H9 (cell line): ENCODE results near the gene GRID1. TPM values are rescaled to one million over a fixed set of nuclear protein-coding genes. Genes with fewer than 3 reads are reported as not detected.

Experiments
- DNase-seq: peaks from one replicate; pipeline ENCODE4 v3.0.0-alpha.2; 2017
- H2AFZ ChIP-seq: one replicate; pipeline ENCODE4 v1.6.1; 2013; ENCODE audit warnings: mild to moderate bottlenecking, low read length, control low read depth, moderate library complexity
- H2AK5ac ChIP-seq: 2 replicates; pipeline ENCODE4 v1.6.1; 2013; ENCODE audit warnings: low read length, control low read depth, mixed read lengths; ENCODE audit not compliant: insufficient read length
- H2BK120ac ChIP-seq: one replicate; pipeline ENCODE4 v1.6.1; 2013; ENCODE audit warnings: low read depth, mild to moderate bottlenecking, low read length, control low read depth, inconsistent platforms; ENCODE audit not compliant: poor library complexity, severe bottlenecking
- H2BK12ac ChIP-seq: 2 replicates; pipeline ENCODE4 v1.6.1; 2013; ENCODE audit warnings: low read length, control low read depth, mixed read lengths, low read depth; ENCODE audit not compliant: insufficient read length
- H2BK15ac ChIP-seq: 2 replicates; pipeline ENCODE4 v1.6.1; 2013; ENCODE audit warnings: low read depth, low read length, control low read depth
- H2BK20ac ChIP-seq: one replicate; pipeline ENCODE4 v1.6.1; 2013; ENCODE audit warnings: low read depth, mild to moderate bottlenecking, low read length, control low read depth, inconsistent platforms; ENCODE audit not compliant: poor library complexity, severe bottlenecking
- H2BK5ac ChIP-seq: 2 replicates; pipeline ENCODE4 v1.6.1; 2013; ENCODE audit warnings: low read length, control low read depth, mixed read lengths; ENCODE audit not compliant: insufficient read length
- H3K14ac ChIP-seq: 2 replicates; pipeline ENCODE4 v1.6.1; 2013; ENCODE audit warnings: low read length, control low read depth; ENCODE audit not compliant: insufficient read depth
- H3K18ac ChIP-seq: 2 replicates; pipeline ENCODE4 v1.6.1; 2013; ENCODE audit warnings: low read depth, mild to moderate bottlenecking, mixed read lengths, low read length, control low read depth; ENCODE audit not compliant: insufficient read length
- H3K23ac ChIP-seq: 2 replicates; pipeline ENCODE4 v1.6.1; 2013; ENCODE audit warnings: low read length, control low read depth, mixed read lengths, low read depth; ENCODE audit not compliant: insufficient read length
- H3K23me2 ChIP-seq: 2 replicates; pipeline ENCODE4 v1.6.1; 2013; ENCODE audit warnings: low read depth, mild to moderate bottlenecking, mixed read lengths, low read length, control low read depth; ENCODE audit not compliant: insufficient read length, poor library complexity, severe bottlenecking
- H3K27ac ChIP-seq: 2 replicates; pipeline ENCODE4 v1.5.1; 2013; ENCODE audit warnings: low read length, control low read depth, mixed read lengths, low read depth; ENCODE audit not compliant: insufficient read length
- H3K27me3 ChIP-seq: 2 replicates; pipeline ENCODE4 v1.6.1; 2013; ENCODE audit warnings: low read length, control low read depth, inconsistent platforms; ENCODE audit not compliant: insufficient read depth
- H3K4ac ChIP-seq: 2 replicates; pipeline ENCODE4 v1.6.1; 2013; ENCODE audit warnings: low read depth, mild to moderate bottlenecking, control low read depth, inconsistent platforms, low read length, moderate library complexity
- H3K4me1 ChIP-seq: 2 replicates; pipeline ENCODE4 v1.6.1; 2013; ENCODE audit warnings: low read length, control low read depth, inconsistent platforms; ENCODE audit not compliant: insufficient read depth
- H3K4me2 ChIP-seq: 2 replicates; pipeline ENCODE4 v1.6.1; 2013; ENCODE audit warnings: low read length, control low read depth, mixed read lengths; ENCODE audit not compliant: insufficient read length, insufficient read depth
- H3K56ac ChIP-seq: 2 replicates; pipeline ENCODE4 v1.6.1; 2013; ENCODE audit warnings: low read depth, mild to moderate bottlenecking, mixed read lengths, low read length, control low read depth; ENCODE audit not compliant: insufficient read length
- H3K79me1 ChIP-seq: 2 replicates; pipeline ENCODE4 v1.6.1; 2013; ENCODE audit warnings: low read depth, mild to moderate bottlenecking, moderate library complexity, low read length, control low read depth, inconsistent platforms; ENCODE audit not compliant: insufficient read depth, poor library complexity, severe bottlenecking
- H3K79me2 ChIP-seq: 2 replicates; pipeline ENCODE4 v1.6.1; 2013; ENCODE audit warnings: low read length, control low read depth, inconsistent platforms; ENCODE audit not compliant: insufficient read depth
- H3K9ac ChIP-seq: 2 replicates; pipeline ENCODE4 v1.6.1; 2013; ENCODE audit warnings: low read length, control low read depth, mixed read lengths; ENCODE audit not compliant: insufficient read length; ENCODE audit errors: extremely low read depth
- H3K9me3 ChIP-seq: one replicate; pipeline ENCODE4 v1.6.1; 2013; ENCODE audit warnings: low read depth, low read length, inconsistent platforms; ENCODE audit not compliant: control insufficient read depth
- H3T11ph ChIP-seq: one replicate; pipeline ENCODE4 v1.6.1; 2013; ENCODE audit warnings: mild to moderate bottlenecking, low read length, control low read depth, inconsistent platforms
- H4K20me1 ChIP-seq: one replicate; pipeline ENCODE4 v1.6.1; 2013; ENCODE audit not compliant: control insufficient read depth, insufficient read length, insufficient read depth
- H4K5ac ChIP-seq: 2 replicates; pipeline ENCODE4 v1.6.1; 2013; ENCODE audit warnings: low read depth, mild to moderate bottlenecking, mixed read lengths, low read length, control low read depth; ENCODE audit not compliant: insufficient read length
- H4K8ac ChIP-seq: replicated peaks from 2 replicates; pipeline ENCODE4 v1.6.1; 2013; ENCODE audit warnings: low read length, control low read depth, mixed read lengths, low read depth; ENCODE audit not compliant: insufficient read length
- H4K91ac ChIP-seq: 2 replicates; pipeline ENCODE4 v1.6.1; 2013; ENCODE audit warnings: low read depth, mild to moderate bottlenecking, moderate library complexity, mixed read lengths, low read length, control low read depth; ENCODE audit not compliant: insufficient read length
- H3K27ac Mint-ChIP-seq, 3 experiments: 2 replicates in 2 of 3; 3 replicates in 1 of 3; pipeline ENCODE4 v1.8.0; 2020 to 2021; ENCODE audit warnings: mixed read lengths in 3 of 3, mild to moderate bottlenecking in 1 of 3, moderate library complexity in 1 of 3
- H3K27me3 Mint-ChIP-seq: 2 replicates; pipeline ENCODE4 v1.8.0; 2021; ENCODE audit warnings: low read depth, mild to moderate bottlenecking, moderate library complexity, mixed read lengths
- H3K36me3 Mint-ChIP-seq, 3 experiments: 2 replicates in 2 of 3; 3 replicates in 1 of 3; pipeline ENCODE4 v1.8.0; 2020 to 2021; ENCODE audit warnings: low read depth in 3 of 3, mixed read lengths in 3 of 3; ENCODE audit not compliant: insufficient read depth in 1 of 3
- H3K4me1 Mint-ChIP-seq, 2 experiments: 2 replicates each; pipeline ENCODE4 v1.8.0; 2020; ENCODE audit warnings: mixed read lengths in 2 of 2
- H3K4me3 Mint-ChIP-seq, 2 experiments: 2 replicates in 1 of 2; 3 replicates in 1 of 2; pipeline ENCODE4 v1.8.0; 2020 to 2021; ENCODE audit warnings: mild to moderate bottlenecking in 2 of 2, mixed read lengths in 2 of 2, moderate library complexity in 1 of 2
- H3K9me3 Mint-ChIP-seq, 2 experiments: 2 replicates in 1 of 2; 3 replicates in 1 of 2; pipeline ENCODE4 v1.8.0; 2020; ENCODE audit warnings: mild to moderate bottlenecking in 2 of 2, mixed read lengths in 2 of 2, moderate library complexity in 1 of 2
- CTCF ChIP-seq: fragments of 200-600 bp; sonication (generic); conservative IDR thresholded peaks from 3 replicates; pipeline ENCODE4 v1.8.0; 2021; ENCODE audit warnings: antibody characterized with exemption, mild to moderate bottlenecking
- WGBS: extraction: QIAGEN DNeasy Blood & Tissue Kit; methylation state at CpG from one replicate; pipeline ENCODE4 v1.1.7; 2013; ENCODE audit warnings: missing lambda C conversion rate, low lambda C conversion rate, mixed read lengths; ENCODE audit not compliant: insufficient read length; ENCODE audit errors: extremely low coverage; 5-methylcytosine and 5-hydroxymethylcytosine counted together
- total RNA-seq: library from RNA; stranded (reverse); gene quantifications from 2 replicates; pipeline ENCODE4 v1.2.1, GENCODE V29; 2021

The GRID1 gene
- total RNA-seq, 1 experiment from 2014 or later = 0.35 TPM

- Histone ChIP-seq H2BK5ac (no peak overlapping the region), H3T11ph (no peak overlapping the region), H3K14ac (no peak overlapping the region), H3K9me3 (no peaks in the 10 kb centered on the region), H2BK12ac (no peak overlapping the region), H4K91ac (no peak overlapping the region), H3K27ac (no peak overlapping the region), H2AK5ac (no peak overlapping the region), H3K4ac (no peak overlapping the region), H2BK20ac (no peak overlapping the region), H4K20me1 (no peaks in the 10 kb centered on the region), H3K18ac (no peak overlapping the region), H3K4me2 (no peak overlapping the region), H2BK15ac (no peak overlapping the region), H3K23me2 (no peaks in the 10 kb centered on the region), H3K23ac (no peak overlapping the region), H3K79me2 (no peaks in the 10 kb centered on the region), H3K4me1 (peaks cover 3% of the 10 kb centered on the region; the same call in 1 of the 2 replicates), H3K79me1 (no peaks in the 10 kb centered on the region), H4K5ac (no peak overlapping the region), H3K9ac (no peak overlapping the region), H2AFZ (no peak overlapping the region), H2BK120ac (no peak overlapping the region), H3K56ac (no peak overlapping the region), H3K27me3 (no peaks in the 10 kb centered on the region), H4K8ac (no peak overlapping the region)
- WGBS = no CpG with 5 or more reads among the region's 2 CpGs
- Mint-ChIP-seq H3K27ac (no peak overlapping the region), H3K4me3 (no peak overlapping the region), H3K36me3 (no peaks in the 10 kb centered on the region), H3K9me3 (peaks cover 0 to 3% of the 10 kb centered on the region in 2 experiments; a peak in 1 of 5 replicates), H3K4me1 (peaks cover 30% of the 10 kb centered on the region in 2 experiments), H3K27me3 (peaks cover 8% of the 10 kb centered on the region)
- TF ChIP-seq CTCF = no peak; the same call in 2 of the 3 replicates
- peak; percentile 32 for DNase-seq
Measured at GRCh38 chr10:86289577-86289868, 77.1 kb downstream of the GRID1 start.
